Measurements from ENCODE around the gene SV2C.
"Not testable (repeated sequence)": the region's sequence is repeated elsewhere in the genome, so short reads cannot be mapped to it uniquely, and the experiment has no call there.

SV2C gene

GRCh38 chr5:76209297-76209696, 126.1 kb downstream of the SV2C start:
- no peak for DNase-seq

GRCh38 chr5:76210946-76211345, 127.8 kb downstream of the SV2C start:
- no peak for DNase-seq

- DNase-seq, result no peak
Measured at GRCh38 chr5:76213858-76214257, 130.7 kb downstream of the SV2C start.

- DNase-seq, result no peak
Measured at GRCh38 chr5:76216748-76217147, 133.6 kb downstream of the SV2C start.

- DNase-seq, result no peak
Measured at GRCh38 chr5:76219636-76220035, 136.5 kb downstream of the SV2C start.

GRCh38 chr5:76221311-76221710, 138.1 kb downstream of the SV2C start:
- no peak for DNase-seq

GRCh38 chr5:76222318-76222717, 139.1 kb downstream of the SV2C start:
- no peak for DNase-seq

GRCh38 chr5:76223696-76224095, 140.5 kb downstream of the SV2C start:
- no peak for DNase-seq

- no peak for DNase-seq
Measured at GRCh38 chr5:76224898-76225297, 141.7 kb downstream of the SV2C start.

GRCh38 chr5:76225336-76225735, 142.2 kb downstream of the SV2C start:
- no peak for DNase-seq

- no peak for DNase-seq
Measured at GRCh38 chr5:76229900-76230299, 146.7 kb downstream of the SV2C start.

GRCh38 chr5:76230711-76231285, 147.6 kb downstream of the SV2C start:
- no peak for DNase-seq

GRCh38 chr5:76234665-76235064, 151.5 kb downstream of the SV2C start:
- DNase-seq, result no peak

- DNase-seq, result no peak
Measured at GRCh38 chr5:76236684-76237083, 153.5 kb downstream of the SV2C start.

- no peak for DNase-seq
Measured at GRCh38 chr5:76240336-76240735, 157.2 kb downstream of the SV2C start.

- not testable (repeated sequence) for DNase-seq
Measured at GRCh38 chr5:76242155-76242554, 159.0 kb downstream of the SV2C start.

GRCh38 chr5:76245590-76245989, 162.4 kb downstream of the SV2C start:
- no peak for DNase-seq

GRCh38 chr5:76249621-76250020, 166.4 kb downstream of the SV2C start:
- no peak for DNase-seq

GRCh38 chr5:76250463-76250862, 167.3 kb downstream of the SV2C start:
- no peak for DNase-seq

- DNase-seq, result no peak
Measured at GRCh38 chr5:76251656-76252055, 168.5 kb downstream of the SV2C start.

GRCh38 chr5:76252437-76252836, 169.3 kb downstream of the SV2C start:
- DNase-seq, result no peak

GRCh38 chr5:76256116-76256889, 173.1 kb downstream of the SV2C start:
- DNase-seq, result peak; percentile 64

- no peak for DNase-seq
Measured at GRCh38 chr5:76257225-76257833, 174.1 kb downstream of the SV2C start.

- no peak for DNase-seq
Measured at GRCh38 chr5:76257897-76258296, 174.7 kb downstream of the SV2C start.

Data from left hindlimb (tissue), 1 donor.